ENCODE results near the gene COL7A1.
"Not testable (repeated sequence)": the region's sequence is repeated elsewhere in the genome, so short reads cannot be mapped to it uniquely, and the experiment has no call there.

The COL7A1 gene

GRCh38 chr3:48561045-48561736, 33.9 kb downstream of the COL7A1 start:
- no peak for FAIRE-seq

DNA sequence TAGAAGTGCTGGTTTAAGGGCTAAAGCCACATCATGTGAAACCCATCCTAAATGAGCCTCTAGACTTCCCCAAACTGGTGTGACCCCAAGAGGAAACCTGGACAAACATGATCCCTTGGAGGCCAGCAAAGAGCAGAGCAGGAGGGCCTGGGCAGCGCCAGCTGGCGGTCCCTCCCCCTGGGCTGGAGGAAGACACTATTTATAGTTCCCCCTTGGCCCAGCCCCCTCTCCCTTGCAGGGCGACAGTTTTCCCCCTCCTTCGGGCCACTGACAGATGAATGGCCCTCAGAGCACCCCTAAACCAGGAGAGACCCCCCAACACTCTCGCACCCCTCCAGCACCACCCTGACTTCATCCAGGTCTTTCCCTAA, 34.5 kb downstream of the COL7A1 start:
- FAIRE-seq = no peak

DNA sequence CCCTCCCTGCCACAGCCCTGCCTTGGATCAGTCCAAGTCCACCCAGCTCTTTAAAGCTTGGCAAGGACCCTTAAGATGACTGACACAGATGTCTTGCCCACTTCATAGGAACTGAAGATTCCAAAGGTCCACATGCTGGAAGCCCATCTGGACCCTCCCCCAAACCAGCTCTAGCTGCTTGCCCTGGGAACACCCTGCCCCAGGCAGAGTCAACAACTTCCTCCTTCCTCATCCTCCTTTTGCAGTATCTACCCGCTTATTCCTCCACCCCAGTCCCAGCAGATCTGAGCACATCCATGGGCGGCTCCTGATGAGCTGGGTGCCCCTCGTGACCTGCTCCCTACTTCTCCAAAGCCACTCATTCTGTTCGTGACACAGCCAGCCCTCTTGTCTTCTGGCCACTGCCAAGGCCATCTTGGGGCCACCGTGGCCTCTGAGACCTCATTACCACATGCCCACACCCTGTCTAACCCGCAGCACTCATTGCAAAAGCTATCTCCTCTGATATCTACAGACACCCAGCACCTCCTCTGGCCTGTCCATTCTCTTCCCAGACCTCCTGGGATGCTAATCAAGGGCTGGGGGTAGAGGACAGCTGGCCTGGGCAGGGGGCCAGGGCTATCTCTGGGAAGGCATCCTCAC, 36.5 kb downstream of the COL7A1 start:
- no peak for FAIRE-seq

- FAIRE-seq = no peak
These were observed 38.1 kb downstream of the COL7A1 start, which contains the start of gene PFKFB4 for GRCh38 chr3:48556796-48557626. TSS of gene PFKFB4 (minus strand) at chr3:48556803. CDS start at chr3:48556777, 26 bp downstream.

- FAIRE-seq = no peak
These were observed 39.0 kb downstream of the COL7A1 start for GRCh38 chr3:48555949-48556795.

DNA sequence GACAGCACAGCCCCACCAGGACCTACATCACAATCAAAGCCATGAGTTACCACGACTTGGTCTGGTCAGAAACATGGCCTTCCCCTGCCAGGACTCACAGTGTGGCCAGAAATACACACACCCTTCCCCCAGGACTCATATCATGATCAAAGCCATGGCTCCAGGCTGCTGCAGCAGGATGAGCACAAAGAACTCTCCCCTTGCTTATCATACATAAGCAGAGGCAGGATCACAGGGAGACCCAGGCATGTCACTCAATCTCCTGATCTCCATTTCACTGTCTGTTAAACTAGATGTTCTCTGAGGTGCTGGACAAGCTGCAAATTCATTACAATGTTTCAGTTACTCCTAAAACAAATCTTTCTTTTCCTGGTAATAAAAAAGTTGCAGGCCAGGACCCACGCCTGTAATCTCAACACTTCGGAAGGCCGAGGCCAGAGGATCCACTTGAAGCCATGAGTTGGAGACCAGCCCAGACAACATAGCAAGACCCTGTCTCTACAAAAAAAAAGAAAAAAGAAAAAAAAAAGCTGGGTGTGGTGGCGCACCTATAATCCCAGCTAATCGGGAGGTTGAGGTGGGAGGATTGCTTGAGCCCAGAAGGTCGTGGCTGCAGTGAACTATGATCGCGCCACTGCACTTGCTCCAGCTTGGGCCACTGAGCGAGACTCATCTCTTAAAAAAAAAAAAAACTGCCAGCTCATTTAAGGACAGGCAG, 39.7 kb downstream of the COL7A1 start:
- FAIRE-seq = no peak

DNA sequence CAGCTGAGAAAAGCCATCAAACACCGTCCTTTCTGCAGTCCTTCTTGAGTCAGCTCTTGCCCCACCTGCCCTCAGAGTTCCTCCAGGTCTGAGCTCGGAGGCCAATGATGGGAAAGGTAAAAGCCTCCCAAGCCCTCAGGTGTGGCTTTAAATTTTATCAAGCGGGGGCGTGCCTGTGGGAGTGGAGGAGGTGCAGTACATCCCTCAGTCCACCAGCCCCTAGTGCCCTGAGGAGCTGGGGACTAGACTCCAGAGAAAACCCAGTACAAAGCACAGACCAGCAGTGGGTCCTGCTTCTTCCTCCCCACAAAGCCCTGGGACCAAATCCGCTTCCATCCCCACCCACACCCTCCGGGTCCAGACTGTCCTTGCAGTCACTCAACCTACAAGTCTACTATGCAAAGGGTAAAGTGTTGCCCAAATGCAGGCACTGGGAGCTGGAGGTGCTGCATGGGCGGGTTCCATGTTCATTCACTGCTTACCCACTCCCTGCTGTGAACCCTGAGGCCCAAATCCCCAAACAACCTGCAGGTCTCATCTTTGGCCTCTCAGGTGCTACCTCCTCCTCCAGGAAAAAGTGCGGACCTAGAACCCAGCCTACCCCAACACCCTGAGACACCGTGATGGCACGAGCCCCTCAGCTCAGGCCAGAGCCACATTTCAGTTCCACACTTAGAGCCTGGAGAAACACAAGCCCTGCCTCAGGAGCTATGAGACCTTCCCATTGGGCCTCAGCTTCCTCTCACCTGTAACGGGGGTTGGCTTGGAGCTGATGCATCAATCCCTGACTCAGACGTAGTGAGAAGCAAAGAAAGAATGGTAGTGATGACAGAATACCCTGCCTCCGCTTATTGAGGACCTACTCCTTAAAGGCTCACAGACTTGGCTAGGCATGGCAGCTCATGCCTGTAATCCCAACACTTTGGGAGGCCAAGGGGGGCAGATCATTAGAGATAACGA, 41.0 kb downstream of the COL7A1 start:
- FAIRE-seq = no peak

DNA sequence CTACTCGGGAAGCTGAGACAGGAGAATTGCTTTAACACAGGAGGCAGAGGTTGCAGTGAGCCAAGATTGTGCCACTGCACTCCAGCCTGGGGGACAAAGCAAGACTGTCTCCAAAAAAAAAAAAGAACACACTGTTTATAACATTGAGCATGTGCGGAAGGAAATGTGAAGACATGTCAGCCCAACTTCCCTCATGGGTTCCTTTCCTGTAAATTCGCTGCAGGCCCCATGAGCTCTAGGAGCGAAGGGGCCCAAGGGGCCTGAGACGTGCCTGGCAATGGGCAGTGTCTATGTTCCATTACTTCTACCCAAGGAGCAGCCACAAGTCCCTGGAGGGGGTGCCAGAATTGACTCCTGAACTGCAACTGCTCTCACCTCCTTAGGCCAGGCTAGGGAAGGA, 41.8 kb downstream of the COL7A1 start:
- FAIRE-seq = no peak

- no peak for FAIRE-seq
These were observed 42.8 kb downstream of the COL7A1 start for GRCh38 chr3:48552111-48552951.

DNA sequence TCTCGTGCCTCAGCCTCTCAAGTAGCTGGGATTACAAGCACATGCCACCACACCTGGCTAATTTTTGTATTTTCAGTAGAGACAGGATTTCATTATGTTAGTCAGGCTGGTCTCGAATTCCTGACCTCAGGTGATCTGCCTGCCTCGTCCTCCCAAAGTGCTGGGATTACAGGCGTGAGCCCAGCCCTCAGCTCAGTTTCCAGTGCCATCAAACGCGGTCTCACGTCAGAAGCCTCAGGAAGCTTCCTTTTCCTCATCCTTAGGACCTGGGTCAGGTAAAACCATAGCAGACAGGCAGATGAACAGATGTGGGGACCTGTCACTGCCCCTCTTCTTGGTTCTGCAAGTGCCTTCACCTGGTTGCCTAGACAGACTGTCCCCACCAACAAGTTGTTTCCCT, 43.5 kb downstream of the COL7A1 start:
- FAIRE-seq = not testable (repeated sequence)

DNA sequence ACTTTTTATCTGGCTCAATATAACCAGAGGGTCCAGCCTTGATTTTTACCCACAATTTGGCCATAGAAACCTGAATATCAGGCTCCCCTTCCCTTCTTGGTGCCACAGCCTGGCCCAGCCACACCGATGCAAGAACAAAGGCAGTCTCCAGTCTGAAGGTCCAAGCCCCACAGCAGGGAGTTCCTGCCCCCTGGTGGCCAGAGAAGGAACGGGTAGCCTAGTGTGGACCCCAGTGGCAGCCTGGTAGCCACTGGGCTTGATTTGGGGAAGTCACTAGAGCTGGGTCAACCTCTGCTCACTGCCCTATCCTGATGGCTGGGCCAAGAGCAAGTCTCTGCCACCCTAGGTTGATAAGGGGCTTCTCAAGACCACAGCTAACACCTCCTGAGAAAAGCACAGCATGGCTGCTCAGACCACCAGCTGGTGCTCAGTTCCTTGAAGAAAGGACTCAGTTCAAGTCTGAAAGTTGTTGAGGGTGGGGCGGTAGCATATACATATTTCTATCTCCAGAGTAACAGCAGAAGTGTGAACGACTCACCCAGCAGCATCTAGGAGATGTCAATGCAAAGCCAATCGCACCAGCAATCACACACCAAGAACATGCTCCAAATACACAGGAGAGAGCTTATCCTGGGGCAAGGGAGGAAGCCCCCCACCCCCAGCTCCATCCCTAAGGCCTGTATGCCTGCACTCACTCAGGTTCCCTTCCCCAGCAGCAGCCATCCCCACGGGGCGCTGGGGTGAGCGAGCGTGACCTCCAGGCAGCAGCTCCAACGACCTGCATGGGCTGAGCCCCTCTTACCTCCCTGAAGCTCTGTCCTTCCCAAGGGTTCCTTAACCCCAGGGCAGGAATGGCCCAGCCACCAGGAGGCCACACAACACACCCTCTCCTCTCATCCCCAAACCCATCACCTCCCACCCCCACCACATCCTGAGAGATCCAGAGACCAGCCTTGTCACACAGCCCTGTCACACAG, 46.1 kb downstream of the COL7A1 start:
- FAIRE-seq = no peak

DNA sequence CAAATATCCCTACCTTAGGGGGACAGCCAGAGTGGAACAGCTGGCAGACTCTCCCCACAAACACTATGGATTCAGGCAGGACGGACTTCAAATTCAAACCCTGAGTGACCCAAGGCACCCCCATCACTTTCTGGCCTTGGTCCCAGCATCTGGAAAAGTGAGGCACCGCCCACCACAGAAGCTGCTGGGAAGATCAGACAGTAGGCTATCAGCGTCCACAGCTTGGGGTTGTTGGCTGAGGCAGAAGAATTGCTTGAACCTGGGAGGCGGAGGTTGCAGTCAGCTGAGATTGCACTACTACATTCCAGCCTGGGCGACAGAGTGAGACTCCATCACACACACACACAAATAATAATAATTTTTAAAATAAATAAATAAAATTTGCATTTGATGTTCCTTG, 47.0 kb downstream of the COL7A1 start:
- no peak for FAIRE-seq

GRCh38 chr3:48546203-48546829, 48.8 kb downstream of the COL7A1 start:
- no peak for FAIRE-seq

DNA sequence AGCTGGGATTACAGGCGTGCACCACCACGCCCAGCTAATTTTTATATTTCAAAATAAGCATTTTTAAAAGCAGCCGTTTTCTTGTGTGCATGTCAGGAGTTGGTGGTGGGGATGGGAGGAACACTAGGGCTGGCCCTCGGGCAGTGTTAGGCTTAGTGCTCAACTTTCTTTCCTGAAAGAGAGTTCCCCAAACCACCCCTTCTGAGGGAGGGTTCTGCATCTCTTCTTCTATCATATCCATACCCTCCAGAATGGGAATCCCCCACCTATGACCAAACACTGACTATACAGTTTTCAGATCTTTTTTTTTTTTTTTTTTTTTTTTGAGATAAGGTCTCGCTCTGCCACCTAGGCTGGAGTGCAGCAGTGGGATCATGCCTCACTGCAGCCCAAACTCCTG, 51.0 kb downstream of the COL7A1 start:
- FAIRE-seq = no peak

DNA sequence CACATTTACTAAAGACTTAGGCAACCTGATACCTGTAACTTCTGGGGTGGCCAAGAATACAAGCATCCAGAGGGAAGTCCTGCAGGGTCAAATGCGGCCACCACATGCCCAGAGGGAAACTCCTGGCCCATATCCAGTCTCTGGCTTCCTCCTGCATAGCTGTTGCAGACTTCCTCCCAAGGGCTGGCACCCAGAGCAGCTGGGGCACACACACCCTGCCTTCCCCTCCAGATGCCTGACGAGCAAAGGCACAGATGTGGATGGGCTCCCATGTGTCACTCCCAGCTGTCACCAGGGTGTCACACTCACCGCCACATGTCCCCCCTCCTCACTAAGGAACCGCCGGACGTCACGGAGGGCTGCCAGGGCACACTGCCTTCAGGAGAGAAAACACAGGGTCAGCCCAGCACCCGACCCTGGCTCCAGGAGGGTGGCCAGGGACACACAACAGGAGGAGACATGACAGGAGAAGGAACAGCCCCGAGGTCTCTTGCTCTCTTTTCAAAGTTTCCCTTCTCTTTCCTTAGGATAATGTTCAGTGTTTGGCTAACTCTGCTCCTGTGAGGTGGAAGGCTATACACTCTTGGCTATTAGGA, 51.8 kb downstream of the COL7A1 start:
- no peak for FAIRE-seq

- no peak for FAIRE-seq
These were observed 56.7 kb downstream of the COL7A1 start for GRCh38 chr3:48538451-48538850.

DNA sequence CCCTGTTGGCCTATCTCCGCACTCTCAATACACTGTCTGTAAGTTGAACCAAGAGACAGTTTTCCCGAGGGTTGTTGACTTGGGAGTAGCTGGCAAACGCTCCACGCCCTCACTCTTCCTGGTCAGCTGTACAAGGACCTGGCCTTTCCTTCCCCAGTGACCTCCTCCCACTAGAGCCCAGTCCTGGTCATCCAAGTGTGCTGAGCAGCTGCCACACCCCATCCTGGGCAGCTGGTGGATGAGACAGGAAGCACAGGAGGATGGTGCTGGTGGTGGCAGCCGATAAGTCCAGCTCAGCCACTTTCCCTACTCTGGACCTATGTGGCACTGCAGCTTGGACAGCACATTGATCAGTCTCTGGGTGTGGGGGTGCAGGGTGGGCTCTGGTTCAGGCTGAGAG, 58.3 kb downstream of the COL7A1 start:
- FAIRE-seq = no peak

DNA sequence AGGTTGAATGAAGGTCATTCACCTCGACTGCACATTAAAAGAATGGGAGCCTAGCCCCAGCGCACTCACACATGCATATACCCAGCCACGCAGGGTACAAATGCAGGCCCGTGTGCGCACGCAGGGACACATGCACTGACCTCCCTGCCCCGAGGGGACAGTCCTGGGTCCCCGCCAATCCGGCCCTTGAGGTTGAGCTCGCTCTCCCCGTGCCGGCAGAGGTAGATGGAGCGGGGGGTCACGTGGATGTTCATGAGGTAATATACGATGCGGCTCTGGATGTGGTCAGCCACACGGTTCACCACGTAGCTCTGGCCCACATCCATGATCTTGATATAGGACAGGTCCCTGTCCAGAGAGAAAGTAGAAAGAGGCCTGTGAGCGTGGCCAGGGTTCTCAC, 59.0 kb downstream of the COL7A1 start:
- FAIRE-seq = no peak

Measured in islet of Langerhans (tissue), 1 donor.